OCI-LY1 (cell line): ENCODE data around the gene RGCC.

Experiments
- CTCF ChIP-seq: fragments of 200-600 bp; sonication (generic), shearing (Covaris generic); IDR thresholded peaks from 2 replicates; pipeline ENCODE4 v1.5.1; 2017; ENCODE audit warnings: mild to moderate bottlenecking, antibody characterized with exemption, low read length, moderate library complexity, mixed read lengths
- EZH2 ChIP-seq: fragments of 200-600 bp; sonication (generic), shearing (Covaris generic); IDR thresholded peaks from 2 replicates; pipeline ENCODE4 v1.8.0; 2017; ENCODE audit warnings: borderline replicate concordance, mixed run types, mild to moderate bottlenecking, antibody characterized with exemption, low read length, moderate library complexity, mixed read lengths

GRCh38 chr13:41500511-41500910 is 43.2 kb downstream of the RGCC start:
- TF ChIP-seq CTCF, result no peak
- no peak for TF ChIP-seq EZH2
